ENCODE results near the gene C7. TPM values are rescaled to one million over a fixed set of nuclear protein-coding genes. Genes with fewer than 3 reads are reported as not detected.
"Not testable (repeated sequence)": the region's sequence is repeated elsewhere in the genome, so short reads cannot be mapped to it uniquely, and the experiment has no call there.

C7 gene
- polyA plus RNA-seq (ENCODE audit: insufficient read length in 12 of 12): 10 to 100 TPM in 1 of 12 donors, 1 to 10 TPM in 10, not detected in 1; 1.3 to 10.1 (median 2.9) TPM
- long read RNA-seq, donor 1, full-length matches to known transcripts: 8 of 24 reads
- long read RNA-seq, donor 1, partial matches to known transcripts: 16 of 24 reads
- long read RNA-seq, donor 1, other reads (novel, unspliced or antisense): 0 of 24 reads
- long read RNA-seq, donor 2, full-length matches to known transcripts: 1 of 1 reads
- long read RNA-seq, donor 2, partial matches to known transcripts: 0 of 1 reads
- long read RNA-seq, donor 2, other reads (novel, unspliced or antisense): 0 of 1 reads
- long read RNA-seq, donor 3, partial matches to known transcripts: 0 of 1 reads
- long read RNA-seq, donor 3, other reads (novel, unspliced or antisense): 0 of 1 reads
- long read RNA-seq, donor 4: 0 reads
- long read RNA-seq, donor 5: 0 reads
- long read RNA-seq, donor 6: 0 reads
- long read RNA-seq, donor 7: 0 reads
- long read RNA-seq, donor 8: 0 reads
- long read RNA-seq, donor 9: 0 reads
- long read RNA-seq, donor 10: 0 reads
- long read RNA-seq, donor 11: 0 reads

DNA sequence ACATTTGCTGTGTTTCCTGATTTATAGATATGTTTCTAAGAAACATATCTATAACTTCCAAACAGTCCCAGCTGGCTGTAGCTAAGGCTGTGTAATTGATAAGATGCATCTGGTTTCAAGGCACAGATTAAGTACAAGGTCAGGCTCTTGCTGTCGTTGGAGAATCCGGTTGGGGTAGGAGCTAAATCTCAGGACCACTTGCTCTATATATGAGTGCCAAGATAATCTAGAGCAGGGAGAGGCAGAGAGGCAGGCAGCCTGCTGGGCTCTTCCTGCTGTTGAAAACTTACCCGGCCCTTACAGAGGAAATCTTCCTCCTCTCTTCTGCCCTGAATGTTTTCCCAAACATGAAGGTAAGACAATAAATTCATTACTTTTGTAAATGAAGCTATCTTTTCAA is at the start of gene C7:
C7 (plus strand) TSS at position 234 of the 400 bp plus-strand sequence; CDS start at position 348, 114 bp downstream.
- no peak for DNase-seq

DNA sequence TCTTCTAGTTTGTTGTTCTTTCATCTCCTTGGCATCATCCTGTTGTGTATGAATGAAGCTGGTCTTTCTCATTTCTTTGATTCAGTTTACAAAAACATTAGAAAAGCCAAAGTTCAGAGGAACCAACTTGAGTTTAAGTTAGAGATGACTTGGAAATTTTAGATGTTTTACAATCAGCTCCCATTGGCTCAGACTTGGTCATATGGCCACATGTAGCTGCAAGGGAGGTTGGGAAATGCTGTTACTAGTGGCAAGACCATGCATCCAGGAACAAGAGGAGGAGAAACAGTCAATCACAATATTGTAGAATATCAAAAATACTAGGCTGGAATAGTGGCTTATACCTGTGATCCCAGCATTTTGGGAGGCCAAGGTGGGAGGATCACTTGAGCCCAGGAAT is 48.6 kb upstream of the C7 start:
- DNase-seq: no peak

DNA sequence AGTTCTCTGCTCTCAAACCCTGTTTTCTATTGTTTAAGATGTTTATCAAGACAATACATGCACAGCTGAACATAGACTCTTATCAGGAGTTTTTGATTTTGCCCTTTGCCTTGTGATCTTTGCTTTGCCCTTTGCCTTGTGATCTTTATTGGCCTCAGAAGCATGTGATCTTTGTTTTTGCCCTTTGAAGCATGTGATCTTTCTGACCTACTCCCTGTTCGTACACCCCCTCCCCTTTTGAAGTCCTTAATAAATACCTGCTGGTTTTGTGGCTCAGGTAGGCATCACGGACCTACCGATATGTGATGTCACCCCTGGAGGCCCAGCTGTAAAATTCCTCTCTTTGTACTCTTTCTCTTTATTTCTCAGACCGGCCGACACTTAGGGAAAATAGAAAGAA is 44.3 kb upstream of the C7 start:
- not testable (repeated sequence) for DNase-seq

GRCh38 chr5:40866844-40867243 is 42.5 kb upstream of the C7 start:
- DNase-seq: no peak

DNA sequence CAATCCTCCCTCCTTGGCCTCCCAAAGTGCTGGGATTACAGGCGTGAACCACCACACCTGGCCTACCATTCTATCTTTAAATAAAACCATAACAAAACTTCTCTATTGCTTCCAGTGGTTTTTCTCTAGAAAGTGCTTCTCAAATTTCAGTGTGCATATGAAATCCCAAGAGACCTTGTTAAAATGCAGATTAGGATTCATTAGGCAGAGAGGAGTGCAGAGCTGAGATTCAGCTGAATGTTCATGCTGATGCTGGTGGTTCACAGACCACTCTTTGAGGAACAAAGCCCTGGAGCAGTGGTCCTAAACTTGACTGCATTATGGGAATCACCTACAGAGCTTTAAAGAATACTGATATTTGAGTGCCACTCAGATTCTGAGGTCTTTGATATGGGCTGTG is 39.9 kb upstream of the C7 start:
- no peak for DNase-seq

GRCh38 chr5:40871177-40871576 is 38.1 kb upstream of the C7 start:
- DNase-seq: no peak

- not testable (repeated sequence) for DNase-seq
These were observed 37.0 kb upstream of the C7 start for GRCh38 chr5:40872253-40872652.

DNA sequence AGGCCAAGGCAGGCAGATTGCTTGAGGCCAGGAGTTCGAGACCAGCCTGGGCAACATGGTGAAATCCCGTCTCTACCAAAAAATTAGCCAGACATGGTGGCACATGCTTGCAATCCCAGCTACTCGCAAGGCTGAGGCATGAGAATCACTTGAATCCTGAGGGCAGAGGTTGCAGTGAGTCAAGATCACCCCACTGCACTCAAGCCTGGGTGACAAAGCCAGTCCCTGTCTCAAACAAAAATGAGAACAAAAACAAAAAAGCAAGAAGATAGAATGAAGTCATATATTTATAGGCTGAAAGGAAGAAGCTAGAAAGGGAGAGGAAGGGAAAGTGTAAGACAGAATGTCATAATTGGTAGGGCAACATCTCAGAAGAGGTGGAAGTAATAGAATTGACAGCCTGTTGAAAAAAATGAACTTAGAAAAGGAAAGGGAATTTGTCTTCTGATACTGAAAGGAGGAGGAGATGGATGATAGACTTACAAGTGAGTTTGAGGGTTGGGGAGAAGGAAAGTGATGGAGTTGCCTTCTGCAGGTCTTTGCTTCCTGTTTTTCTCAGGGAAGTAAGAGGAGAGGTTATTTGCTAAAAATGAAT is 35.9 kb upstream of the C7 start:
- no peak for DNase-seq

DNA sequence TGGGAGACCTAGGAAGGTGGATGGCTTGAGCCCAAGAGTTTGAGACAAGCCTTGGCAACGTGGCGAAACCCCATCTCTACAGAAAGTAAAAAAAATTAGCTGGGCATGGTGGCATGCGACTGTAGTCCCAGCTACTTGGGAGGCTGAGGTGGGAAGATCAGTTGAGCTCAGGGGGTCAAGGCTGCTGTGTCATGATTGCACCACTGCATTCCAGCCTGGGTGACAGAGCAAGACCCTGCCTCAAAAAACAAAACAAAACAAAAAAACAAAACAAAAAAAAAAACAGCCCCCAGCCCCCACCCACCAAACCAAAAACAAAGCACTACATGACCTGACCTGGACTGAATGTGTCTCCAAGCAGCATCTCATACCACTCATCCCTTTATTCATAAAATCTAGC is 33.3 kb upstream of the C7 start:
- no peak for DNase-seq

DNA sequence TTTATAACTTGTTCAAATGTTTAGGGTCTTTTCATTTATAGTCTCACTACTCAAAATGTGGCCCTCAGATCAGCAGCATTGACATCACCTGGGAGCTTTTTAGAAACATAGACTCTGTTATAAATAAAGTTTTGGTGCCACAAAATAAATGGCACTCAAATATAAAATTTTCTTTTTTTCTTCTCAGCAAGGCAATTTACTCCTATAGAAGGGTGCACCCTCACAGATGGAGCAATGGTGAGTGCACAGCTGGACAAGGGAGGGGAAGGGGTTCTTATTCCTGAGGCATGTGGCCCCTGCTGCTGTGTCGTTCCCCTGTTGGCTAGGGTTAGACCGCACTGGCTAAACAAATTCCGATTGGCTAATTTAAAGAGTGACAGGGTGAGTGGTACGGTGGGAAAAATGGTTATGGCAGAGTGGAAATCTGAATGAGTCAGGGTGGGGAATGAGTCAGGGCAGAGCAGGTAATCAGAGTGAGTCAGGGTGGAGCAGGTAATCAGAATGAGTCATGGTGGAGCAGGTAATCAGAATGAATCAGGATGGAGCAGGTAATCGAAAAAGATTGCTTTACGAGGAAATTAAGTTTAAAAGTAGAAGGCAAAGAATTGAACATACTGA is 31.8 kb upstream of the C7 start:
- DNase-seq: no peak

DNA sequence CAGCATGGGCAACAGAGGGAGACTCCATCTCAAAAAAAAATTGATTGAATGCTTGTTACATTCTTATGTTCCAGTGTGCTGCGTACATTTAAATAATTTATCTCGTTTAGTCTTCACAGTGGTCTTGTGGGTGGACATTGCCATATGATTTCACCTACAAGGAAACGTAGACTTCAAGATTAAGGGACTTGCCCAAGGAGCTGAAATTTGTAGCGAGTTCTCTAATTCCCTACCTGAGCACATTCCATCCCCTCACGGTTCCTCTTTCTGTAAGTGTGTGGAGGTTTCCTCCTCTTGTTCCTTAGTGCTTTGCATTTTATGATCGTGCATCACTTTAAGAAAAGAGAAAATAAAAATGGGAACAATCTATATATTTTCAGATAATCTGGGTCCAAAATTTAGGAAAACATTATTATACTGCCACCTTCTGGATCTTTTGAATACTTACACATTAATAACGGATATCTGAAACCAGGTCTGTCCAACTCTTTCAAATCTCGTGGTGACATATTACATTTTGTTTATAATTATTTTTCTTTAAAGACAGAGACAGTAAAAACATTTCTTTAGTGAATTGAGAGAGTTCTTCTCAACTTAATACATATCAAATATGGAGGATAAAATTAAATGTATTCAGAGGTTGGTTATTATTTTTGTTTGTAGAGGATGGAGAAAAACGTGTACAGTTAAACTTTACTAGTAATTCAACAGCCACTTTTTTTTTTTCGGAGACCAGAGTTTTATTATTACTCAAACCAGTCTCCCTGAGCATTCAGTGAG is 29.9 kb upstream of the C7 start:
- peak; percentile 15 for DNase-seq

- no peak for DNase-seq
These were observed 27.0 kb upstream of the C7 start for GRCh38 chr5:40882291-40882690.

GRCh38 chr5:40883051-40883450 is 26.2 kb upstream of the C7 start:
- DNase-seq: not testable (repeated sequence)

GRCh38 chr5:40895440-40896425 is 13.6 kb upstream of the C7 start:
- not testable (repeated sequence) for DNase-seq

DNA sequence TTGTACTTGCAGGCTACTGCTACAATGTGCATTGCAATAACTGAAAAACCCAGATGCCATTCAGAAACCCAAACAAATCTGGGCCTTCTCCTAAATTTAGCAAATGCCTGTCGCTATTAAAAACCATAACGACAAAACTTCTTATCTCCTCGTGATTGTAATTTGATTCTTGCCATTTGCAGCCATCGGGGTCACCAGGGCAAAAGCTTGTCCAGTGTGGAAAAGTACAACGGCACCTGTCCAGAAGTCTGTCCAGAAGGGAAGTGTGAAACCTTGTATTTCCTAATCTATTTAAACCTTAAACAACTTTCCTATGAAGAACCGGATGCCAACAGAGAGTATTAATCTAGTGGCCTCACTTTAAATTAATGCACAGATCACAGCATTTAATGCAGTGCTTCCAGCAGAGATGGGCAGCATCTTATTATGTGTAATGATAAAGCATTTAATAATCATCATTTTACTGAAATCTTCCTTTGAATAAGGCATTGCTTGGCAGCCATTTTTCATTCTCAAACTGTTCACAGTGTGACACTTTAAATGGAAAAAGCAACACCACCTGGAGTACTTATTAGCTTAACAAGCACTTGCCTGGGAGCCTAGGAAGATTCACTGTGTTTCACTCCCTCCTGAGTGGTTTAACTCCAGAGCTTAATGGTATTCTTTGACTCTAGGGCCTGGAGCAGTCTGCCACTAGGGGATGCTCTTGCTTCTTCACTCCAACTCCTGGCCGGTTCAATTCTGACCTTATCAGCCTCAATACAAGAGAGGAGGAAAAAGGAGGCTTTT is 4.9 kb upstream of the C7 start:
- DNase-seq: peak; percentile 45

DNA sequence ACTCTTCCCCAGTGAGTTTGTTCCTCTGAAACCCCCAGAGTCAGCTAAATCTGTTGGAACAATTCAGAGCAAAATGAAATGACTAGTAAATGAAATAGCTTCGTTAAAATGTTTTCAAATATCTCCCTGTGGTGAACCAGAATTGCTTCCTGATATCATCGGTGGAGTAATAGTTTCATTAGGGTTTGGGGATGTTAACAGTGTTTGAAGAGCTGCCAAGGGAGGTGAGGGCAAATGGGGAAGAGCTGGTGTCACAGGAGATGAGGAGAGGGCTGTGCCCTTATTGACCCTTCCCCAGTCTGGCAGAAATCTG is 4.3 kb upstream of the C7 start:
- no peak for DNase-seq

- no peak for DNase-seq
These were observed 2.9 kb upstream of the C7 start for GRCh38 chr5:40906351-40906751.

DNA sequence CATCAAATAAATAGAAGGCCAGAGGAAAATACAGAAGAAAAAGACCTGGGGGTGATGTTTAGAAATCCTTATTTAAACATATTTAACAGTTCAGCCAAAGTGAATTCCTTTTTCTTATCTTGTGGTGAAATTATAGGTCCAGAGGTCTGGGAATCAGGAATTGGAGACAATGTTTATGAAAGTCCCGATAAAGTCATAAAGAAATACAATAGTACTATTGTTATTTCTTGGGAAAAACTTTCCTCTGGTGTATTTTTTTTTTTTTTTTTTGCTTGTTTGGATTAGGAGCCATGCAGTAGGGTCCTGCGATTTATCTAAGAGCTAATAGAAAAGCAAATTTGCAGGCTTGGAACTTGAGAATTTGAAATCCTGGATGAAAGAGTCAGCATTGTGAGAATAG is 426 bp downstream of the C7 start:
- no peak for DNase-seq

DNA sequence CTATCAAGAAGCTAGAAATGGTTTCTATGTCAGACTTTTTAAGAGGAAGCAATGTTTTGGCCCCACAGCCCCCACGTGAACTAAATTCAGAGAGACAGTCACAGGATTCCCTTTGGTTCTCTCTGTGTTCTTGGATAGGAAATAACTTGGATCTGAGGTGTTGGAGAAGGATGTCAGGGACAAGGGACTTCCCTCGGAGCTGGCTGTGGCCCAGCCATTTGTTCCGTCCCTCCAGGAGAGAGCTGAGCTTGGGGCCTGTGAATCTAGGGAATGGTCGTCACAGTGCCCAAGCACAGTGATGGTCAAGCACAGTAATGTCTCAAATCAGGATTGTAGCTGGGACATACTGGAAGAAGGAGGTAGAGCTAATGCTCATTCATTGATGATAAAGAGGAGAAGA is 2.0 kb downstream of the C7 start:
- DNase-seq: no peak

DNA sequence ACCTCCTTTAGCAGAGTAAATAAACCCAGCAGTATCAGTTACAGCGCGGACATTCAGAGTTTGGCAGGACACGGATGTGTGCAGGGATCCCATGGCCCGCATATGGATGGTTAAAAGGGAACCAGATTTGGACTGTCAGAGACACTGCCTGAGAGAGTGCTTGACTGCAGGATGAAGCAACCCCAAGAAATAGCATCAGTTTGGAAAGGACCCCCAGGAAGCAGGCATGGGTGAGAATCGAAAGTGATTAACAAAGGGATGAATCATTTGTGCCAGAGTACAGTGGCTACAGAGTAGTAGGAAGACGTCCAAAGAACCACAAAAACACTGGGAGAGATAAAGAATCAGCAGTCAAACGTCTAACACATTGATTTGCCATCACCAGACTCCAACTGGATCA is 5.5 kb downstream of the C7 start:
- no peak for DNase-seq

Measured in muscle of arm (tissue), 14 donors.